DOHH2 (cell line): ENCODE data around the gene CDK19.

Experiments used
- H3F3A ChIP-seq: fragments of 200-600 bp; sonication (generic), shearing (Covaris generic); 2 replicates; pipeline ENCODE4 v1.6.0; 2016; ENCODE audit warnings: antibody characterized with exemption, mild to moderate bottlenecking; ENCODE audit not compliant: control insufficient read depth, insufficient read depth
- H3K27ac ChIP-seq: fragments of 200-600 bp; sonication (generic); 2 replicates; pipeline ENCODE4 v1.5.1; 2014; ENCODE audit warnings: low read depth, mild to moderate bottlenecking, low read length, moderate library complexity
- H3K27me3 ChIP-seq: fragments of 200-600 bp; sonication (generic); 2 replicates; pipeline ENCODE4 v1.6.1; 2014; ENCODE audit warnings: mild to moderate bottlenecking, low read length, mixed read lengths; ENCODE audit not compliant: control insufficient read depth
- H3K36me3 ChIP-seq: fragments of 200-600 bp; sonication (generic); 2 replicates; pipeline ENCODE4 v1.6.1; 2014; ENCODE audit warnings: mild to moderate bottlenecking, low read length, moderate library complexity, mixed read lengths; ENCODE audit not compliant: control insufficient read depth
- H3K4me1 ChIP-seq: fragments of 200-600 bp; sonication (generic); 2 replicates; pipeline ENCODE4 v1.6.1; 2014; ENCODE audit warnings: mild to moderate bottlenecking, low read length, mixed read lengths; ENCODE audit not compliant: control insufficient read depth
- H3K4me2 ChIP-seq: fragments of 200-600 bp; sonication (generic); 2 replicates; pipeline ENCODE4 v1.6.0; 2014; ENCODE audit warnings: mild to moderate bottlenecking, low read length, moderate library complexity
- H3K4me3 ChIP-seq: fragments of 200-600 bp; sonication (generic); 2 replicates; pipeline ENCODE4 v1.5.1; 2014; ENCODE audit warnings: mild to moderate bottlenecking, low read length, mixed read lengths
- H3K79me2 ChIP-seq: fragments of 200-600 bp; sonication (generic); 2 replicates; pipeline ENCODE4 v1.6.1; 2014; ENCODE audit warnings: mild to moderate bottlenecking, low read length, mixed read lengths; ENCODE audit not compliant: control insufficient read depth
- H3K9me2 ChIP-seq: fragments of 200-600 bp; sonication (generic); replicated peaks from 2 replicates; pipeline ENCODE4 v1.6.1; 2014; ENCODE audit warnings: mild to moderate bottlenecking, low read length, mixed read lengths; ENCODE audit not compliant: control insufficient read depth
- H3K9me3 ChIP-seq: fragments of 200-600 bp; sonication (generic); 2 replicates; pipeline ENCODE4 v1.6.1; 2014; ENCODE audit warnings: antibody characterized with exemption, low read length, mixed read lengths; ENCODE audit not compliant: control insufficient read depth, insufficient read depth
- H4K20me1 ChIP-seq: fragments of 200-600 bp; sonication (generic); 2 replicates; pipeline ENCODE4 v1.6.0; 2014; ENCODE audit warnings: low read depth, mild to moderate bottlenecking, antibody characterized with exemption, low read length, moderate library complexity; ENCODE audit not compliant: control insufficient read depth, insufficient read depth
- CTCF ChIP-seq: fragments of 200-600 bp; sonication (generic); IDR thresholded peaks from one replicate; pipeline ENCODE4 v1.5.1; 2014; ENCODE audit warnings: antibody characterized with exemption, mild to moderate bottlenecking, low read depth, low read length; ENCODE audit not compliant: poor library complexity, severe bottlenecking
- EZH2phosphoT487 ChIP-seq: fragments of 200-600 bp; sonication (generic); IDR thresholded peaks from 2 replicates; pipeline ENCODE4 v1.6.1; 2017; ENCODE audit warnings: borderline replicate concordance, mild to moderate bottlenecking, antibody characterized with exemption, low read length, moderate library complexity, mixed read lengths

The CDK19 gene

GRCh38 chr6:110795271-110795670 lies 20.0 kb downstream of the CDK19 start:
- TF ChIP-seq CTCF (no peak), EZH2phosphoT487 (no peak)
- Histone ChIP-seq H3K27ac (no peak overlapping the region), H3K79me2 (peaks cover 74% of the 10 kb centered on the region), H4K20me1 (no peaks in the 10 kb centered on the region), H3K4me3 (no peak overlapping the region), H3K9me2 (no peaks in the 10 kb centered on the region), H3K36me3 (no peaks in the 10 kb centered on the region), H3K4me1 (peaks cover 17% of the 10 kb centered on the region), H3K9me3 (no peaks in the 10 kb centered on the region), H3K27me3 (no peaks in the 10 kb centered on the region), H3F3A (no peaks in the 10 kb centered on the region), H3K4me2 (no peak overlapping the region)

- Histone ChIP-seq H3K27me3 (no peaks in the 10 kb centered on the region), H3K9me3 (peaks cover 8% of the 10 kb centered on the region; the same call in 1 of the 2 replicates), H3K9me2 (no peaks in the 10 kb centered on the region), H4K20me1 (0 out of 2 replicates have a peak, but pooled peaks cover 2% of the 10 kb centered on the region), H3K4me1 (peaks cover 17% of the 10 kb centered on the region), H3K27ac (no peak overlapping the region), H3K79me2 (peaks cover 48% of the 10 kb centered on the region), H3K36me3 (peaks cover 4% of the 10 kb centered on the region), H3F3A (no peaks in the 10 kb centered on the region), H3K4me2 (no peak overlapping the region), H3K4me3 (no peak overlapping the region)
- TF ChIP-seq EZH2phosphoT487, result no peak
- no peak for TF ChIP-seq CTCF
These were observed 28.6 kb downstream of the CDK19 start for GRCh38 chr6:110786696-110787095.

GRCh38 chr6:110786271-110786670 lies 29.0 kb downstream of the CDK19 start:
- peaks cover 8% of the 10 kb centered on the region; the same call in 1 of the 2 replicates for H3K9me3 ChIP-seq
- peaks cover 4% of the 10 kb centered on the region for H3K36me3 ChIP-seq
- H4K20me1 ChIP-seq, result 0 out of 2 replicates have a peak, but pooled peaks cover 2% of the 10 kb centered on the region
- no peak overlapping the region for H3K4me3 ChIP-seq
- no peak overlapping the region for H3K27ac ChIP-seq
- TF ChIP-seq CTCF, result no peak
- no peak overlapping the region for H3K4me2 ChIP-seq
- no peaks in the 10 kb centered on the region for H3K27me3 ChIP-seq
- H3K4me1 ChIP-seq, result peaks cover 21% of the 10 kb centered on the region
- H3K79me2 ChIP-seq, result peaks cover 52% of the 10 kb centered on the region
- no peaks in the 10 kb centered on the region for H3F3A ChIP-seq
- H3K9me2 ChIP-seq, result no peaks in the 10 kb centered on the region
